H1 (cell line): Measurements from ENCODE around the gene SNRNP200. TPM values are rescaled to one million over a fixed set of nuclear protein-coding genes. Genes with fewer than 3 reads are reported as not detected.

Source experiments
- ATF2 ChIP-seq: IDR thresholded peaks from 2 replicates; pipeline ENCODE4 v1.6.1; 2012; ENCODE audit warnings: low read length, inconsistent platforms
- BCL11A ChIP-seq, 2 experiments: IDR thresholded peaks; one replicate each; pipeline ENCODE4 v1.6.1; 2011; ENCODE audit warnings: low read depth in 2 of 2, low read length in 2 of 2, mild to moderate bottlenecking in 2 of 2
- EZH2 ChIP-seq: fragments of 200-600 bp; sonication (generic); IDR thresholded peaks from 2 replicates; pipeline ENCODE4 v1.7.1; 2012; ENCODE audit warnings: low read depth, mild to moderate bottlenecking, moderate library complexity, low read length, inconsistent platforms; ENCODE audit not compliant: severe bottlenecking
- PHF8 ChIP-seq: fragments of 200-600 bp; sonication (generic); conservative IDR thresholded peaks from 2 replicates; pipeline ENCODE4 v1.7.1; 2012; ENCODE audit warnings: low read depth, mild to moderate bottlenecking, inconsistent platforms, low read length, moderate library complexity
- polyA plus RNA-seq, 7 experiments: library from polyadenylated mRNA; depleted of rRNA in 3 of 7; stranded (reverse) in 5 of 7; unstranded in 2 of 7; fragments of >200 nt in 5 of 7; fragments of 200-250 nt in 2 of 7; gene quantifications; 1 replicate in 5 of 7; 2 replicates in 1 of 7; 4 replicates in 1 of 7; pipeline versions ENCODE4 v1.2.1 to v1.2.3, GENCODE V29; 2011 to 2013; ENCODE audit warnings: missing spikeins in 2 of 7, mixed read lengths in 2 of 7
- total RNA-seq: library from RNA; stranded (reverse); fragmentation: NEBNext Ultra II Directional; extraction: Animal tissue kit (Norgen Biotek cat#: 25700); gene quantifications from 2 replicates; pipeline ENCODE4 v1.2.1, GENCODE V29; 2021

Gene SNRNP200
- total and polyA plus RNA-seq, 2 of the 8 experiments (the other 6 are each of a cell fraction or from before 2014, with no cell fraction given), result 190 to 289 TPM

- no peak for TF ChIP-seq ATF2
- no peak for TF ChIP-seq BCL11A (IDR thresholded peaks at IDR 0.05; ENCODE audit: low read depth in 2 of 2, low read length in 2 of 2)
- no peak for TF ChIP-seq PHF8
- TF ChIP-seq EZH2, result no peak
Measured at GRCh38 chr2:96238266-96238665, 67.1 kb downstream of the SNRNP200 start (continued).
